ENCODE measurements around the gene RPS21.

The RPS21 gene

DNA sequence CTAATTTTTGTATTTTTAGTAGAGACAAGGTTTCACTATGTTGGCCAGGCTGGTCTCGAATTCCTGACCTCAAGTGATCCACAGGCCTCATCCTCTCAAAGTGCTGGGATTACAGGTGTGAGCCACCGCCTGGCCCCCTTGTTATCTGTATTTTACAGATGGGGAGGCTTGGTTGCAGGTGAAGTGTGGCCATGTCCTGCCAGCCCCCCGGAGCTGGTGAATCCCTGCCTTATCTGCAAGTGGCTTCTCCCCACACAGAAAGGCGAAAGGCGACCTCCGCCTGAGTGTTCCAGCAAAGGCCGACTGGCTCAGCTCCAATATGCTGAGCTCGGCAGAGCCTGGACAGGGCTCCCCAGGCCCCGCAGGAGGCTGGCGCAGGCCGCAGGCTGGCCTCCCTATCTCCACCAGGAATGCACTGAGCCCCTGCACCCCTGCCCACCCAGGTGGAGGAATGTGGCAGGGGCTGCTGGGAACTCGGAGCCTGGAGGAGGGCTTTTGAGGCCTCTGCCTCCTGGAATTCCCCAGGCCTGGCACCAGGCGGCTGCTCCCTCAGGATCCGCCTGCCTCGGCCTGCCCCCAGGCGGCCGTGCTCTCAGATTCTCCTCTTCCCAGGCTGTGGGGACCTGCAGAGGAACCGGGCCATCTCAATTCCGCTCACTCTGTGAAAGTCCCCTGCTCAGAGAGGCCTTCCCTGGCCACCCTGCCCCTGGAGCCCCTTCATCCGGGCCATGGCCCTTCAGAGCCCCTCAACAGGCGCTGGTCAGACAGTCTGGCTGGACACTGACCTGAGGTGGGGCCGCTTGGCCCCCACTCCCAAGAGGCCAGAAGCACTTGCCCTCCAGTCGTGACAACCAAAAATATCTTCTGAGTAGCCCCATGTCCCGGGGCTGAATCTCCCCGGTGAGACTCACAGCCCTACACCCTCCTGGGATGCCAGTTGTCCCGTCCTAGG, 10.5 kb upstream of the RPS21 start:
- TF ChIP-seq, protein P1, sequence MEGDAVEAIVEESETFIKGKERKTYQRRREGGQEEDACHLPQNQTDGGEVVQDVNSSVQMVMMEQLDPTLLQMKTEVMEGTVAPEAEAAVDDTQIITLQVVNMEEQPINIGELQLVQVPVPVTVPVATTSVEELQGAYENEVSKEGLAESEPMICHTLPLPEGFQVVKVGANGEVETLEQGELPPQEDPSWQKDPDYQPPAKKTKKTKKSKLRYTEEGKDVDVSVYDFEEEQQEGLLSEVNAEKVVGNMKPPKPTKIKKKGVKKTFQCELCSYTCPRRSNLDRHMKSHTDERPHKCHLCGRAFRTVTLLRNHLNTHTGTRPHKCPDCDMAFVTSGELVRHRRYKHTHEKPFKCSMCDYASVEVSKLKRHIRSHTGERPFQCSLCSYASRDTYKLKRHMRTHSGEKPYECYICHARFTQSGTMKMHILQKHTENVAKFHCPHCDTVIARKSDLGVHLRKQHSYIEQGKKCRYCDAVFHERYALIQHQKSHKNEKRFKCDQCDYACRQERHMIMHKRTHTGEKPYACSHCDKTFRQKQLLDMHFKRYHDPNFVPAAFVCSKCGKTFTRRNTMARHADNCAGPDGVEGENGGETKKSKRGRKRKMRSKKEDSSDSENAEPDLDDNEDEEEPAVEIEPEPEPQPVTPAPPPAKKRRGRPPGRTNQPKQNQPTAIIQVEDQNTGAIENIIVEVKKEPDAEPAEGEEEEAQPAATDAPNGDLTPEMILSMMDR (IDR thresholded peaks at IDR 0.05) = no peak
- no peak overlapping the region for H3K4me3 ChIP-seq (ENCODE audit: low read depth in 1 of 2, low read length in 1 of 2)
- no peak overlapping the region for H3K27ac ChIP-seq
- H3K4me1 ChIP-seq (ENCODE audit: control insufficient read depth in 1 of 2, insufficient read depth in 1 of 2, low read depth in 1 of 2, low read length in 1 of 2) = no peaks in the 10 kb centered on the region
- no peaks in the 10 kb centered on the region for H3K9me3 ChIP-seq
- no peaks in the 10 kb centered on the region for H3K36me3 ChIP-seq
- peaks cover 31% of the 10 kb centered on the region for H3K27me3 ChIP-seq

DNA sequence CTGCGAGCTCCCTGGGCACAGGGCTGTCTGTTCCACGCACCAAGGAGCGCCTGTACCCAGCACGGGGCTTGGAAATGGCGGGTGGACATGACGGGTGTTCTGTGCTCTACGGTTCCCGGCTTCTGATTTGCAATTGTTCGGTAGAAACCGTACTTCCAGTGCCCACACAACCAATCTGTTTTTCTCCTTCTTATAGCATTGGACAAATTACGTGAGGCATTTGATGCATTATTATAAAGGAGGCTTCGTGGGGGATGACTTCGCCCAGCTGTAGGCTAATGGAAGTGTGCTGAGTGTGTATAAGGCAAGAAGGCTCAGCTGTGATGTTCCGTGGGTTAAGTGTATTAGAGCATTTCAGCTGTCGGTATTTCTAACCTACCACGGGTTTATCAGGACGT, 9.8 kb upstream of the RPS21 start:
- H3K4me3 ChIP-seq (ENCODE audit: low read depth in 1 of 2, low read length in 1 of 2) = no peak overlapping the region
- no peaks in the 10 kb centered on the region for H3K36me3 ChIP-seq

DNA sequence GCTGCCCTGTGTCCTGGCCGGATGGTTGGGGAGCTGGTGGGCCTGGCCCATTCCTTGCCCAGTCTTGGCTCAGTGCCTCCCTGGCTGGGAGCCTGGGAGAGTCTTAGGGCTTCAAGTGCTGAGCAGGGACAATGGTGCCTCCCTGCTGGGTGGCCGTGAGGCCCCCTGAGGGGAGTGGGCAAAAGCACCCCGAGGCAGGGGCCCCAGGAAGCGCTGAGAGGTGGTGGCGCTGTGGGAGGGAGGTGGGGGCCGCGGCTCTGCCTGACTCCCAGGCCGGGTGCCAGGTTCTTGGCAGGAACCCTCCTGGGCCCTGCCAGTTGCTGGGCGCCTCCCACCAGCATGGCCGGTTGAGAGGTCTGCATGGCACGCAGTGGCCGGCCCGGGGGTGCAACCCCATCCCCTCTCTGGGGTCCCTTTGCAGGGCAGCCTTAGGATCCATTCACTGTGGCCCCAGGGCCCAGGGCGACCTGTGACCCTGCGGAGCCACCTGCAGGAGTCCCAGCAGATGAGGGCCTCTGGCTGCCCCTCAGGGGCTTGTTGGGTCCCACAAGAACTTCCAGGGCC, 9.2 kb upstream of the RPS21 start:
- Histone ChIP-seq H3K27me3 (peaks cover 19% of the 10 kb centered on the region), H3K36me3 (no peaks in the 10 kb centered on the region), H3K27ac (no peak overlapping the region), H3K9me3 (no peaks in the 10 kb centered on the region), H3K4me1 (ENCODE audit: control insufficient read depth in 1 of 2, insufficient read depth in 1 of 2, low read depth in 1 of 2, low read length in 1 of 2) (no peaks in the 10 kb centered on the region), H3K4me3 (ENCODE audit: low read depth in 1 of 2, low read length in 1 of 2) (no peak overlapping the region)
- TF ChIP-seq, protein P1 (IDR thresholded peaks at IDR 0.05) = no peak

More for the DNA sequence above, 9.8 kb upstream of the RPS21 start:
- H3K27me3 ChIP-seq = peaks cover 25% of the 10 kb centered on the region
- H3K9me3 ChIP-seq = no peaks in the 10 kb centered on the region
- TF ChIP-seq, protein P1 (IDR thresholded peaks at IDR 0.05) = no peak
- H3K27ac ChIP-seq = no peak overlapping the region
- H3K4me1 ChIP-seq (ENCODE audit: control insufficient read depth in 1 of 2, insufficient read depth in 1 of 2, low read depth in 1 of 2, low read length in 1 of 2) = no peaks in the 10 kb centered on the region

DNA sequence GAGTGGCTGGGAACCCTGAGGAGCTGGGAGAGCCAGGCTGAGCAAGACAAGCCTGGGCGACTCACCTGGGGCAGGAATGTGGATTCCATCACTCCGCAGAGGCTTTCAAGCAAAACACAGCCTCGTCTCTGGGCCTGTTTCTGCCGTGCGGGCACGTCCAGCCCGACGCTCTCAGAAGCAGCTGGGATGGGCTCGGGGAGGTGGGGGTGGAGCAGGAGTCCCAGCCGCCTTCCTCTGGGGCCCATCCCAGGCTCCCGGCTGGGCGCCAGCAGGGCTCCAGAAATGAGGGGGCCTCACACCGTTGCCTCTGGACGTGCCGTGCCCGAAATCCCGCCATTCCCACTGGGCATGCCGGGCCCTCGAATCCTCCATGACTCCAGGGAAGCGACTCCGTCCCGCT, 8.7 kb upstream of the RPS21 start:
- no peaks in the 10 kb centered on the region for H3K36me3 ChIP-seq
- peaks cover 18% of the 10 kb centered on the region for H3K27me3 ChIP-seq
- no peak overlapping the region for H3K27ac ChIP-seq
- no peaks in the 10 kb centered on the region for H3K4me1 ChIP-seq (ENCODE audit: control insufficient read depth in 1 of 2, insufficient read depth in 1 of 2, low read depth in 1 of 2, low read length in 1 of 2)
- TF ChIP-seq, protein P1 (IDR thresholded peaks at IDR 0.05) = no peak
- H3K4me3 ChIP-seq (ENCODE audit: low read depth in 1 of 2, low read length in 1 of 2) = no peak overlapping the region
- no peaks in the 10 kb centered on the region for H3K9me3 ChIP-seq

DNA sequence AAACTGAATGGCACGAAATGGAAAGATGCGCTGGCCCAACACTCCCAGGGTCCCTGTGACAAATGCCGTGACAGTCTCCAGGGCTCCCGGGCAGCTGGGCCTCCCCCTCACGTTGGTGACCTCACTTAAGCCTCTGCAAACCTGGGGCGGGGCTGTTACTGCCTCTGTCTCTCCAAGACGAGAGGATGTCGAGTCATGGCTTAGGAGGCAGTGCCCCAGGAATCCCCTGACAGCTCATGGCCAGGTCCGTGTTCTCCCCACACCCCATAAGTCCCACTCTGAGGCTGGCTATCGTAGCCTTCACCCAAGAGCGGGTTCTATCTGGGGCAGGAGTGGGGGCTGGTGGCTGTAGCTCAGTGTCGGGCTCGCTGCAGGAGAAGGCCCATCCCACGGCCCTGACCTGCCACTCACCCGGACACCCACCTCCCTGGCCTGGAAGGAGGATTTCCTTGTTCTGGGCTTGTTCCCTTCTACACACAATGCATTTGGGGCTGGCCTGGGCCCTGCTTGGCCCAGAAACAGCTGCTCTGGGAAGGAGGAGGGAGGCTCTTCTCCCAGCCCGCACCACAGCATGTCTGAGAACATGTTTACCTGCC, 5.6 kb upstream of the RPS21 start:
- no peaks in the 10 kb centered on the region for H3K9me3 ChIP-seq
- H3K27me3 ChIP-seq = no peaks in the 10 kb centered on the region
- TF ChIP-seq, protein P1 (IDR thresholded peaks at IDR 0.05) = no peak
- no peak overlapping the region for H3K27ac ChIP-seq
- no peak overlapping the region for H3K4me3 ChIP-seq (ENCODE audit: low read depth in 1 of 2, low read length in 1 of 2)
- H3K4me1 ChIP-seq (ENCODE audit: control insufficient read depth in 1 of 2, insufficient read depth in 1 of 2, low read depth in 1 of 2, low read length in 1 of 2) = peaks cover 8 to 12% of the 10 kb centered on the region in 2 experiments
- no peaks in the 10 kb centered on the region for H3K36me3 ChIP-seq
